CD4-positive, alpha-beta T cell treated with Interferon gamma for 1 hour (primary cell): Measurements from ENCODE around the gene ATPAF1.

Experiments
- DNase-seq: peaks from one replicate; pipeline ENCODE4 v3.0.0-alpha.2; 2020

The ATPAF1 gene

DNA sequence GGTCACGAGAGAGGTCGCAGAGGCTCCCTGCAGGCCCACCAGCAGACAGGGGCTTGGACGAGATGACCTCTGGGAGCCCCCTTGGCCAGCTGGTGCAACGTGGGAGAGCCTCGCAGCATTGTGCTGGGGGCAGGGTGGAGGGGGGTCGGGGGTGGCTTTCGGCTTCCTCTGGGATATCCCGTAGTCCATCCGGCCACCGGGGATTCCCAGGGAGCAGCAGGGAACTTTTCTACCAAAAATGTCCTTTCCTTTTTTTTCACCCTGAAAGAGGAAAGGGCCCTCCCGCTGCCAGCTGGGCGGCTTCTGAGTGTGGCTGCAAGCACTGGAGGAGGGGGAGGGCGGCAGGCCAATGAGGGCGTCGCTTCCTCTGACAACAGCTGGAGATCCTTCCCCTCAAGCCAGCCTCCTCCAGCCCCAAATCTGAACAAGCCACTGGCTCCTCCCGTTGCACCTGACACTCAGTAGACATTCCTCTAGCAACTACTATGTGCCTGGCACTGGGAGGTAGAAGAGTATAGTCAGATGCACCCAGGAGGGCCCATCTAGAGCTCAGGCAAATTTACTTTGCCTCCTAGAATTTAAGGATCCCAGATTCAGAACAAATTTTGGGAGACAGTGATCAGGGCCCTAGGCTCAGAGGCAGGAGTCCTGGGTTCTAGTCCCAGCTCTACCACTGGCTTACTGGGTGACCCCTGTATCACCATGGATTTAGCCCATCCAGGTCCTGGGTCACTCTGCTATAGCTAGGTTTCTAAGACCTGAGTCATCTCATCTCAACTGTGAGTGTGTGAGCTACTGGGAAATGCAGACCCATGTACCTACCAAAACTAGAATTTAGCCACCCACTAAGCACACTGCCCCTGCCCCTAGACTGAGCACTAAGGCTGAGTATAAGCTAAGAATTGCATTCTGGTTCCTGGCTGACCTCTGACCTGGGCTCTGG lies 54.2 kb downstream of the ATPAF1 start:
- DNase-seq = peak; percentile 53

DNA sequence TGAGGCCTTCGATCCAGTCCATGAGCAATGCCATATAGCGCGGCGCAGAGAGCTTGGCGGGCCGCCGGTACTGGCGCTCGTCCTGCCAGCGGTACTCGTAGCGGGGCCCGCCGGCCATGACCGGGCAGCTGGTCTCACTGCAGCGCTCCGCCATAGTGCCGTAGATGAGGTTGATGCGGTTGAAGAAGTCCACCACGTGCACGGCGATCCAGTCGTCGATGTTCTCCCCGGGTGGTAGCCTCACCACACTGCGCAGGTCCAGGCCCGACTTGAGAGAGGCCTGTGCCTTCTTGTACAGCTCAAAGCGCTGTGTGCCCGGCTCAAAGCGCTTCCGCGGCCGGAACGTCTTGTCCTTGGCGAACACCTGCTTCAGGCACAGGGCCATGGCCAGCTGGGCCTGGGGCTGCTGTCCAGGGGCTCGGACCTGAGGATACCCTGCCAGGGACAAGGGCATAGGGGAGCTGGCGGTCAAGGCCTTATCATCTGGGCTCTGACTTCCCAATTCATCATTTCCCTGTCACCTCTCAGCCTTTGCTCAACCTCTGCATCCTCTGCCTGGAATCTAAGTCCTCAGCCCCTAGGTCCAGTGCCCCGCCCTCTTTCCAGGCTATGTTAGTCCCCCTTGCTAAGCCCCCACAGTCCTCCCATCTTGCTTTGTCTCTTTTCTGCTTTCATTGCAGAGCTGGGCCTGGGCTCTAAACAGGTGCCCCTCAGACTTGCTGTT lies 55.1 kb downstream of the ATPAF1 start:
- no peak for DNase-seq

DNA sequence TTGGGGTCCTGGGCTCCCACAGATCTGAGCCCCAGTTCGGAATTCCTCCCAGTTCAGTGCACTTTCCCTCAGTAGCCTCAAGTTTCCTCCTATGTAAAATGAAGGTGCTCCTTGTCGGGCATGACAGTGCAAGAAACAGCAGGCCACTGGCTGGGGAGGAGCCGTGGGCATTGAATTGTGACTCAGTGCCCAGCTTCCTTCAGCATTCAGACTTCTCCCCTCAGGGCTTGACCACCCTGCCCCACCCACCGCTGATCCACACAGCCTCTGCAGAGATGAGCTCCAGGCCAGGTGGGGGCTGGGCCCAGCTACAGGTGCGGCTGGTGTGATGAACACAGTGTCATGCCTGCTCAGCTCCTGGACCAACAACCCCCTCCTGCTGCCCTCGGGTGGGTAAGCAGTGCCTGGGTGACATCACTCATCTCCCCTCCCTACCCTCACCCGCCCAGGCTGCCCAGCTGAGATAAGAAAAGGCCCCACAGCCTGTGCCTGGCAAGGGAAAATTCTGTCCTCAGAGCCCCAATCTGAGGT lies 56.4 kb downstream of the ATPAF1 start:
- DNase-seq = no peak

DNA sequence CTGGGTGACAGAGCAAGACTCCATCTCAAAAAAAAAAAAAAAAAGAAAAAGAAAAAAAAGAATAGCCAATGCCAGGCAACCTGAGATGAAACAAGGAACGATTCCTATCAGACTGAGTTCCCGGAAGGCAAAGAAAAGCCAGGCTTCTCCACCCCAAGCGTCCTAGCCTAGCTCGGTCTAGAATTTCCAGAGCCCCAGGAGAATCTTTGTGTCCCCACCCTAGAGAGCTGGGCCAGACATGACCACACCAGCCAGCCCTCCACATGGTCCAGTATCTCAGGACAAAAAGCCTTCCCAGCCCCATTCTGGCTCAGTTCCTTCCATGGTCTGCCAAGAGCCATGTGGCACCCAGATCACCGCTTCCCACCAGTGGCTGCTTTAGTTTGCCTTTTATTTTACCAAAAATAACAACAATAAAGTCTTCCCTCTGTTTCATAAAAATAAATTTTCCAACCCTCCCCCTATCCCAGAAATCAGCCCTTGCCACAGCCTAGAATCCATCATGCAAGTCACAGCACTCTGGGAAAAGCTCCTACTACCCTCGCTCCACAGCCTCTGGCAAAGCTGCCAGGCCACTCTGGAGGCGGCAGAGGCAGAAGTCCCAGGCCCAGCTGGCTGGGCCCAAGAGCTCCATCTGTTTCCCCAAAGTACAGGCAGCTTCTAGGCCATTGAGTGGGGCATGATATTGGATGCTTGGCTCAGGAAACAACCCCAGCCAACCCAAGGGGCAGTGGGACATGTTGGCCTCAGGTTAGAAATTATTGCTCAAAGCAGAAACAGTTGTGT lies 60.6 kb downstream of the ATPAF1 start:
- no peak for DNase-seq

DNA sequence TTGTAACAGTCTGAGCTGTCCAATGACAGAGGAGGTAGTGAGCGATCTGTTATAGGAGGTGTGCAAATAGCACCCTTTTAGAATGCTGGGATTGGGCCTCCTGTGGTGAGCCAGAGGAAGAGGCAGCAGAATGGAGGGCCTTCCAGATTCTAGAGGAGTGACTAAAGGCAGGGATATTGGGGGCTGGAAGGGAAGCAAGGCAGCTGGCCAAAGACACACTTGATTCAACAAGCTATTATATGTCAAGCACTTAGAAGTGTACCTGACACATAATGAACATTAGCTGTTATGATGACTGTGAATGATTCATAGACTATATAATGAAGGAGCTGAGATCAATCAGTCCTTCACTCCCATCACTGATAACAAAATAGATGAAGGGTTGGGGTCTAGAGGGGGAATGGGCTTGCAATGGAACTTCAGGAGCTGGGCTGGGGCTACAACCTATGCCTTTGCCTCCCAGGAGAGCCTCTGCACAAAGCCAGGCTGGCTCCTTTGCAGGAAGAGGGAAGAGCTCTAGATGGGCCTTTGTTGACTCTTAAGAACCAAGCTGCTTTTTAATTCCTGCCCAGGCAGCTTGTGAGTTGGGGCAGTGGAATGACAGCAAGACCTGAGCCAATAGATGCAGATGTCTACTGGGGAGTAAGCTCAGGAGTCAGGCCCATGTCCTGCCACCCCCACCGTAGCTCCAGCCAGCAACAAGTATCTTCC lies 61.8 kb downstream of the ATPAF1 start:
- DNase-seq = no peak

DNA sequence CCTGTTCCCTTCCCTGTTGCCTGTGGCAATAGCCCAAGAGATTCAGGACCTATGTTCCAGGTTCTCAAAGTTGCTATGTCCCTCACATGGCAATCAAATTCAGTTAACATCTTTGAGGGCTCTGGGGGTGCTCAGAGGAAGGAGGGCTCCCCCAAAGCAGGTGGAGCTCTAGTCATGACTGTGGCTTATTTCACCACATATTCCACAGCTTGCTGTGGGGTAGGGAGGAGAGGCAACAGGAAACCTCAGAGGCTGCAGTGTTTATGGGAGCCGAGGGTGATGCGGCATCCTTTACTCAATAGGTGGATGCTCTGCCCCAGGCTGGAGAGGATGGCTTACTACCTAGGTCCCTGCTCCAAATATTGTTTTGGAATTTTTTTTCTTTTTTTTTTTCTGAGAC lies 62.9 kb downstream of the ATPAF1 start:
- DNase-seq = no peak

DNA sequence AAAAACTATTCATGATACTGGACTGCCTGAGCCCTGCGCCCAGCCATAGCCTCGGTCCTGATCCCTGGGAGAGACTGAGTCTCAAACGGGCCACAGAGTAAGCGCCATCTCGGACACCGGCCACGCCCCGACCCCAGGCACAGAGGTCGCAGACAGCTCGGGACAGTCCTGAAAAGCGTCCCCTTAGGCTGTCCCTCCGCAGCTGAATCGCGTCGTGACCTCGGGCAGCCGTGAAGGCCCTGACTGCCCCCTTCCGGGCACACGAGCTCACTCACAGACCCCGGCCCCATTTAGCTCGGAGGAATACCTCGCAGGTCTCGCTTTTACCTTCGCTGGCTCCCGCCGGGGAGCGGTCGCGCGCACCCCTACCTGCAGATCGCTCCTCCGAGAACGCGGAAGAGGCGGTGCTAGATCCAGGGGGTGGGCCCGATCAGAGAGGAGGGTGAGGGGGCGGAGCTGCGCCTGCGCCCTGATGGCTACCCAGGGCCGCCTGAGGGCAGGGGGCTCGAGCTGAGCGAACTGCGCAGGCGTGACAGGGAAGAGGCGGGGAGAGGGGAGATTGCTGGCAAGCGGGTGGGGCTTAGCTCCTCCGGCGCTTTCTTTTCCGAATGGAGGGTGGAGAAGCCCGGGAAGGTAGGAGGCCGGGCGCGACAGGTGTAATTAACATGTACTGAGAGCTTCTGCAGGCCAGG lies 64.2 kb downstream of the ATPAF1 start, which contains the start of gene MKNK1:
MKNK1 (minus strand) TSS at position 411 of the 692 bp plus-strand sequence. CDS start 20,941 bp downstream, outside the sequence.
- DNase-seq = peak; percentile 97

DNA sequence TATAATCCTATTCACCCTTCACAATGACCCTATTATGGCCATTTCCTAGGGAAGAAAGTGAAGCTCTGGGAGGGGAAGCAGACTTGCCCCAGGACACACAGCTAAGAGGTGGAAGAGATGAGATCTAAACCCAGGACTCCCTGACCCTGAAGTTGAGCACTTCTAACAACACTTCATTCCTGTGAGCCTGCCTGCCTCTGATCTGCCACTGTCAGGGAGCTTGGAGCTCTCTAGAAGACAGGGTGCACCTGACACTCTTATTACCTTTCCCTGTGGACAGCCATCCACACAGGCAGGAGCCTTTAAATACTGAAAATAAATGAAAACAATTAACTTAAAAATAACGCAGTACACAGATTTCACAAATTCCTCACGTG lies 64.7 kb downstream of the ATPAF1 start:
- no peak for DNase-seq

DNA sequence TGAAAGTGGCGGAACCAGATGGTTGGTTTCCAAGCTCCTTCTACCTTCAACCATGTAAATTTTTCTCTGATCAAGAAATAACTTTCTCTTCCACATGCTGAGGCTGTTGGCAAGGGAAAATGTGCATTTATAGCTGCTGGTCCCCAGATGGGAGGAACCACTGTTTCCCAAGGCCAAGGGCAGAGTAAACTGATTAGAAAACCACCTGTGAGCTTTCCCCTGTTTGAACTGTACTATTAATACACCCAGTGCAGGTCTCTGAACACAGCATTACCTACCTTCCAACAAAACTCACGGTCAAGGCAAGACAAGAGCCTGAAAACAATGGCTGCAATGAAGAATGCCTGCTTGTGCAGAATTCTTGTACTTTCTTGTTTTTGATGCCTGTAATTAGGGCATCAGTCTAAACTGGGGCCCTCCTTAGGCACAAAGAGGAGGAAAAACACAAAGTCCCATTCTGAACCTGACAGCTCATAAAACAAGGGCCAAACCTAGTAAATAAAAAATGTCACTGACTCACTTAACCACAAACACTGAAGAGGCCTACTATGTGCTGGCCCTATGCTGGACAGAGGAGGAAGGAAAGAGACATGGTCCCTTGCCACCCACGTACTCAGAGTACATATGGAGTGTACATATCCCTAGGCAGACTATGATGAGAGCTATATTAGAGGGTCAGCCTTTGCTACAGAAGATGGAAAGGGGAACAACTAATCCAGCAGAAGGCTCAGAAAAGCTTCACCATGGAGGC lies 66.7 kb downstream of the ATPAF1 start:
- DNase-seq = no peak

DNA sequence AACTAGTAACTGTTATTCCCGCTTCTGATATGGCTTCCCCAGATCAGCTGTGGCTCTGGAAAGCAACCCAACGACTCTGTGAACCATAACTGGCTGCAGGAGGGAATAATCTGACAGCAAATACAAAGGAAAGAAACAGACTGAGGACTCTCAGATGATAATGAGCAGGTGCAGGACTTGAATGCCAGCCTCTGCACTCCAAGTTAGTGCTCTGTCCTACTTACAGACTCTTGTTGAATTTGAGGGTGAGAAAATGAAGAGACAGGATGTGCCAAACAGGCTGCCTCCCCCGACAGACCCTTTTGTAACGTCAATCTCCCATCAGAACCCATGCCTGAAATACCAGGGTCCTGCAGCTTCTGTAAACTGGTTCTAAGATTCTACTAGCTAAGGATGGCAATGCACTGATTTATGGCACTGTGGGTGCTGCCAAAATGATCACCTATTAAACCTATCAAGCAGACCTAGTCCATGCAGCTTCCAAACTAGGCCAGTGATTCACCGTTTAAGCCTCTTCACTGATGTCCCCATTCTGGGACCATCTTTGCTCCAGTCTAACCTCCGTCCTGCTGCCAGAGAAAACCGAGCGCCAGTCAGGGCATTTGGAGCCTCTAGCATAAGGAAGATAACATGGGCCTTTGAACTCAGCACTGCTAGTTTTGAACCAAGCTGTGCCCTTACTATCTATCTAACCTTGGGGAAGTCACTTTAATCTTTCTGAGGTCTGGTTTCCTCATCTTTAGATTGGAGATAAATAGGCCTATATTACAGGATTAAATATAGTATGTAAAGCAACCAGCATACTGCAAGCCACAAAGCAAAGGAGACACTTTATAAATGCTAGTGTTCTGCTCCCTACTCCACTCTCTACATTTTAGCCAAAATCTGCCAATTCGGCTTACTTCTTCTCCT lies 68.8 kb downstream of the ATPAF1 start:
- DNase-seq = no peak

DNA sequence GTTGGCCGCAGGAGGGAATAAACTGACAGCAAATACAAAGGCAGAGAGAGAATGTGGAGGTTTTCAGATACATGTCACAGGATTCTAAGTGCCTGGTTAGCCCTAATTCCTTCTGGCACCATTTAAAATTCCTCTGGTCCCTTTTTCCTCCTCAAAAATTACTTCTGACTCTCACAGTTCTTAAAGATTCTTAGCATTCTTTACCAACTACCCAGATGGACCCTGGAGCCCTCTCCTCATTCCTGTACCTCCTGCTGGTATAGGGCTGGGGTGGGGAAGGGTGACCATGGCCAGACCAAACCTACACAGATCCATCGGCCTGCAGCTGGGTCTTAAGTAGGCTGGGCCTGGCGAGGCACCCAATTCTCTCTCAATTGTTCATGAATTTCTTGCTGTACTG lies 71.3 kb downstream of the ATPAF1 start:
- no peak for DNase-seq

DNA sequence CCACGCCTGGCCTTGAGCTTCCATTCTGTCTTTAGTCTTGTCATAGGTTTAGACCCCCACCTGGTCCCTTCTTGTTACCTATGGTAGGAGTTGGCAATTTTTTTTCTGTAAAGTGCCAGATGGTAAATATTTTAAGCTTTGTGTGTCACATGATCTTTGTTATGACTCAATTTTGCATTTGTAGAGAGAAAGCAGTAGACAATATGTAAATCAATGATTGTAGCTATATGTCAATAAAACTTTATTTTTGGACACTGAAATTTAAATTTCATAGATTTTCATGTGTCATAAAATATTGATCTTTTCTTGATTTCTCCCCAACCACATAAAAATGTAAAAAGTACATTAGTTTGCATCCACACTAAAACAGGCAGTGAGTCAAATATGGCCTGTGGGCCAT lies 72.1 kb downstream of the ATPAF1 start:
- no peak for DNase-seq

DNA sequence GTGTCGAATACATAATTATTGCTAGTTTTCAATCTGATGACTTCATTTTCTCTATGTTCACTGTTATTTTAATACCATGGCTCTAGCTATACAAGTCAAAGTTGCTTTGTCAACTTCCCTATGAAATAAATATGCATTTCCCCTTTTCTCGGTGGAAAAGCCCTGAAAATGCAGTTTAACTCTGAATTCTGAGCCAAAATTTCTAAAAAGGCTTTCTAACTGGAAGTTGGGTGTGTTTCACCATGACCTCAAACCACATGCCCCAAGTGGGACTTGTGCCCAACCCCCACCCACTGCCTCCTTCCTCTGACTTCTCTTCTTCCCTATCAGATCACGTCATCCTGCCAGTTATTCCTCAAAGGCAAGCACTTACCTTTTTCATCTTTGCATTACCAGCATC lies 73.0 kb downstream of the ATPAF1 start:
- DNase-seq = peak; percentile 56

DNA sequence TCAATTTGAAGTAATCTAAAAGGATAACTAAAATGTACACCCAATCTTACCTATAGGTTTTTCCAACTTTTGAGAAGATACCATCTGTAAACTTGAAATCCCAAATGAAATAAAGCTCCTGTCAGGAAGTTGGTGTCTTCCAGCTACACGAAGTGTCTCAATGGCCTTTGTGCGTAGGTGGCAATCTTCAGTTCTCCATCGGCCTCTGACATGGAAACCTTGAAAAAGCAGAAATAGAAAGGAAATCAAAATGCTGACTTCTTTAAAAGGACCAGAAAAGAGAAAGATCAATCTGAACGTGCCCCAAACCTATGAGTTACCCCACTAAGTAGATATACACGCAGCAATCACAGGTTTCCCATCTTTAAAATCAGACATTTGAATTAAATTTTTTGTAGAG lies 74.1 kb downstream of the ATPAF1 start:
- no peak for DNase-seq

DNA sequence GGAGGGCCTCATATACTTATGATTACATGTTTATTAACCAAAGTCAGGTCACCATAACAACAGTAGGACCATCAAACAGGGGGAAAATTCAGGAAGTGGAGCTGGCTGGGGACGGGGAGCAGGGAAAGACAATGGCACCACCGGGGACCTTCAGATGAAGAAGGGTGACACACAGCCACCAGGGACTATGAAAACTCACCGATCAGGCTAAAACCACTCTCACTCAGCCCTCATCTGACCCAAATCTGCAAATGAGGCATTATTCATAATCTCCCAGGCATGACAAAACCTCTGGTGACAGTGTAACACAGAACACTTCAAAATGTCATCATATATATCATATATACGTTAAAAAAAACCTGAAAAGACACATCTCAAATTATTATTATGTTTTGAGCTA lies 75.3 kb downstream of the ATPAF1 start:
- no peak for DNase-seq

DNA sequence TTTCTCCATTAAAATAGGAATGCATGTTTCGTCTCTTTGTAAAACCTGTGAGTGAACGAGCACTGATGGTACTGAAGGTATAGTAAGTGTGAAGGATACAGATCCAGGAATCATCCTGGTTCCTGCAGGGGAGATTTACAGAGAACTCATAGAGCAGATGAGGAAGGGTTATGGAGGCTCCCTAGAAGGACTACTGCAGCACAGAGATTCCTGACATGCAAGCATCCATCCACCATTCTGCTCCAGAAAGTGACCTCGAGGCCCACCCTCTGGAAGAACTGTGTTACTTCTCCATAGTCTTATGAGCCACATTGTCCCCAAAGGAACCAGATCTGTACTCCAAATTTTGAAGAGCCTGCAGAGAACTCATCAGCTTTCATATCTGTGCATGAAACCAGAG lies 78.6 kb downstream of the ATPAF1 start:
- DNase-seq = no peak

DNA sequence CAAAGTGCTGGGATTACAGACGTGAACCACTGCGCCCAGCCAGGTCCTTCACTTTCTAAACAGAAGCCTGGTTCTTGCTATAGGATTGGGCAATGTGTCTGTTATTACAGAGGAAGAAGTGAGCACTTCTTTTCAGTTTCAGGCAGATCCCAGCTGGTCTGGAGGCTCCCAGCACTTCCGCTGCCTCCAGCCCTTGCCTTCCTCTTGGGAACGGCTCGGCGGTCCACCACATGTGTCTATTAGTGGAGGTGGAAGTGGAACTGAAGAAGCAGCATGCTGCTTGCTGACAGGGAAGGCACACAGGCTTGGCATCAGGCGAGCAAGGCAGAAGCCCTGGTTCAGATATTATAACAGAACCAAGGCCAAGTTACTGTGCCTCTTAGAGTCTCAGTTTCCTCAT lies 81.1 kb downstream of the ATPAF1 start:
- DNase-seq = no peak

DNA sequence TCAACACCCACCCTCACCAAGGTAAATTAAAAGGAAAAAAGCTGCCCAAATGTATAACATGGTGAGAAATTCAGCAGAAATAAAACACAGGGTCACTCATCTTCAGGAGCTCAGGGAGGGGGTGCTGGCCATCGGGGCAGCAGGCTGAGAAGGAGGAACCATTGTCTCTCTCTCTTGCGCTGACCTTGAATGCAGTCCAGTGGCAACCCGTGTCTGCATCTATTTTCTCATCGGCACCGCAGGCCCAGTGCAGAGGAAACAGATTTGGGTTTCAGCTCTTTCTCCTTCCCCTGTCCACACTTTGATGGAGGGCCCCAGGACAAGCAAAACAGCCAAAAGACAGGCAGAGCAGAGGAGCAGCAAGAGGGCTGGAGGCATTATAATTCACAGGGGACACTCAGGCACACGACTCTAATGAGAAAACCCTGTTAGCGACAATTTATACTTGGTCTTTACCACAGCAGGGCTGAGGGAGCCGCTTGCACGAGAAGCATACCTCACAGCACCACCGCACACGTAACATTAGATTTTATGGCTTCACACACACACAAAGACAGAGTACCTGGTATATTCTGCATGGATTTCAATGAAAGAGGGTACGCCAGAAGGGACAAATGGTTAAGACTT lies 82.7 kb downstream of the ATPAF1 start:
- DNase-seq = no peak

DNA sequence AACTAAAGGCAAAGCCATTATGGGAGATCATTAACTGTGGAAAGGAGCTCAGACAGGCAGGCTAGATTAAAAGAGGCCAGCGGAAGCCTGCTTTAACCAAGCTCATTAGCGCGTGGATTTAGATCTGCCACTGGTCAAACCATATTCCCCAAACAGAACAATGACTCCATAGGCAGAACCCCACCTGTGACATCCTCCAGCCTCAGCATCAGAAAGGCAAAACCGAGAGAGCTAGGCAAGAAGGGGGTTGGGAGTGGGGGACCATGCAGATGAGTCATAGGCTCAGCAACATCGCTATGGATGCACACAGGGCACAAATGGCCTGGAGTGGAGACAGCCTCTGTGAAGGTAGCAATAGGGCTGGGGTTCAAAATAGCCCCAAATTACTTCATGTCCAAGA lies 84.7 kb downstream of the ATPAF1 start:
- DNase-seq = no peak
